ENCODE measurements around the gene CAPN14.

Gene CAPN14

GRCh38 chr2:31241625-31242270 lies 24.4 kb upstream of the CAPN14 start:
- no peak for DNase-seq

- DNase-seq: no peak
These were observed 23.4 kb upstream of the CAPN14 start for GRCh38 chr2:31240381-31241365.

DNA sequence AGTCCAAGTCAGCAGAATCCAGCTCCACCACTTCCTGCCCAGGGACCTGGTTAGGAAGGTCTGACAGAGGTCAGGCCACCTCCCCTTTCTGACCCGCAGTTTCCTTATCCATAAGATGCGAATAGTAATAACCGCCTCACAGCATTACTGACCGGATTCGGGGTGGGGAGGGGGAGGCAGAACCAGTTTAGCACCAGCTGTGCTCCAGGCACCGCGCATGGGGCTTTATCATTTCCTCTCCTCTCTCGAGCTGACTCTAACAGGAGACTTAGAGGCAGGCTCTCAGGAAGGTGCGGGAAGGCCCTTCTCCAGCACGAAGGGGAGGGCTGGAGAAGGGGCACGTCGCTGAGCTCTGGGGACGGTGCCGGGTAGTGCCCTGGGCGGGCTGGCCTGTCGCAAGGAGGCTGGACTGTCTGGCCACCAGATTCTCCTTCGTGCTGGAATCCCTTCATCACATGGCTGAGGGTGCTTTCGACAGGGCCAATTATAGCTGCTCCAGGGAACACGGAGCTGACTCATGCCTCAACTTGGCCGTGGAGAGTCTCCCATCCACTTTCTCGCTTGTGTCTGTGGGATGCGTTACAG lies 22.4 kb upstream of the CAPN14 start:
- DNase-seq: no peak

GRCh38 chr2:31238906-31239592 lies 21.7 kb upstream of the CAPN14 start:
- no peak for DNase-seq

DNA sequence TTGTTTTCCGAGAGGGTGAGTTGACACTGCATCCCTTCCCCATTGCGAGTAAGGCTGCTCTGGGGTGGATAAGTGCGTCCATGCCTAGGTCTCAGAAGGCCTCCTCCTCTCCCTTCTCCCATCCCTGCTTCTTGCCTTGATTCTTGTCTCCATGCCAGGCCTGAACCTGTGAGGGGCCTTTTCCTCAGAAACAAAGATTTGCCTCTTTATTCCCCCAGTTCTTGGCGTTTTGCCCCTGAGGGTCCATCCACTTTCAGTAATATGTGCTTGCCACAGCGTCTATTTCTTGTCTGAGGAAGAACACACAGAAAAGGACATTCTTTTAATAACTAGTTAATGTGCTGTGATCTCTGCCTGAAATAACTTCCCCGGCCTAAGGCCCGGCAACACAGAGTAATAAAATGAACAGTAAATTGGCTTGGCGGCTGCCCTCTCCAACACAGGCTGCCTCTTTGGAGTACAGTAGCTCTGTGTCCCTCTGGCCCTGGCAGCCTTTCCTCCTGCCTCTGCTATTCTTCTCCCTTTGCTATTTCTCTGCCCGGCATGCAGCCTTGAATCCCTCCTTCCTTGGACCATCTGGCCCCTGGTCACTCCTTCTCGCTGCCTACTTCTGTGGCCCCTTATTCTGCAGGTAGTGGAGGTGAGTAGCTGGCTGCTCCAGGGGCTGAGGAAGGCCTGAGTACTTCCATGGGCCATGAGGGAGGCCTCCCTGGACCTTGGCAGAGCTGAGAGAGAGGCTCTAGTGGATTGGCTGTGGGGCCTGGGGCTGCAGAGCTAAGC lies 21.0 kb upstream of the CAPN14 start:
- DNase-seq: no peak

DNA sequence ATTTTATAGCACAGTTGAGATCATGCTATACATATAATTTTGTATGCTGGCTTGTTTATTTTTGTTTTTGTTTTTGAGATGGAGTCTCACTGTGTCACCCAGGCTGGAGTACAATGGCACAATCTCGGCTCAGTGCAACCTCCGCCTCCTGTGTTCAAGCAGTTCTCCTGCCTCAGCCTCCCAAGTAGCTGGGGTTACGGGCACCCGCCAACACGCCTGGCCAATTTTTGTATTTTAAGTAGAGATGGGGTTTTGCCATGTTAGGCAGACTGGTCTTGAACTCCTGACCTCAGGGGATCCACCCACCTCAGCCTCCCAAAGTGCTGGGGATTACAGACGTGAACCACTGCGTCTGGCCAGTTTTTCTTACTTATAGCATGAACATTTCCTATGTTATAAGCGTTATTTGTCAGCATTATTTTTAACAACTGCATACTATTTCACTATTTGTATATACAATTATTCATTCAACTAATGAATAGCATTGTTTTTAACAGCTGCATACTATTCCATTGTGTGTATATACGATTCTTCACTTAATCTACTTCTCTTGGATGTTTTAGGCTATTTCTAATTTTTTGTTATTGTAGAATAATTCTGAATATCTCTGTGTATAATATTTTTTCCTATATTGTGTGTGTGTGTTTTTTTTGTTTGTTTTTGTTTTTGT lies 20.2 kb upstream of the CAPN14 start:
- DNase-seq: no peak

GRCh38 chr2:31236433-31237205 lies 19.3 kb upstream of the CAPN14 start:
- no peak for DNase-seq

DNA sequence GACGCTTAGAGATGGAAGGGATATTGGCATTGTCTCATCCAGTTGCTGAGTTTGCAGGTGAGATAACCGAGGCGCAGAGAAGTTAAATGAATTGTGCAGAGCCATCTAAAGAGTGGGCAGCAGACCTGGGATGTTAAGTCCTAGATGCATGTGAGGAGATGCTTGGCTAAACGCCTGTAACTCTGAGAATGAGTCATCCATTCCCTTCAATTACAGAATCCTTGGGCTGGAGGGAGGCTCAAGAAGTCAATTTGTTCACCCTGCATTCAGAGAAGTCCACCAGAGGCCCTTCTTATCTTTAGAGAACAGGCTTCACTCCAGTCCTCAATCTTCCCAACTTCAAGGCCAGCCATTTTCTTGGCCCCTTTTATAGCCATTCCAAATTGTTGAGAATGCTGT lies 18.2 kb upstream of the CAPN14 start:
- DNase-seq: no peak

DNA sequence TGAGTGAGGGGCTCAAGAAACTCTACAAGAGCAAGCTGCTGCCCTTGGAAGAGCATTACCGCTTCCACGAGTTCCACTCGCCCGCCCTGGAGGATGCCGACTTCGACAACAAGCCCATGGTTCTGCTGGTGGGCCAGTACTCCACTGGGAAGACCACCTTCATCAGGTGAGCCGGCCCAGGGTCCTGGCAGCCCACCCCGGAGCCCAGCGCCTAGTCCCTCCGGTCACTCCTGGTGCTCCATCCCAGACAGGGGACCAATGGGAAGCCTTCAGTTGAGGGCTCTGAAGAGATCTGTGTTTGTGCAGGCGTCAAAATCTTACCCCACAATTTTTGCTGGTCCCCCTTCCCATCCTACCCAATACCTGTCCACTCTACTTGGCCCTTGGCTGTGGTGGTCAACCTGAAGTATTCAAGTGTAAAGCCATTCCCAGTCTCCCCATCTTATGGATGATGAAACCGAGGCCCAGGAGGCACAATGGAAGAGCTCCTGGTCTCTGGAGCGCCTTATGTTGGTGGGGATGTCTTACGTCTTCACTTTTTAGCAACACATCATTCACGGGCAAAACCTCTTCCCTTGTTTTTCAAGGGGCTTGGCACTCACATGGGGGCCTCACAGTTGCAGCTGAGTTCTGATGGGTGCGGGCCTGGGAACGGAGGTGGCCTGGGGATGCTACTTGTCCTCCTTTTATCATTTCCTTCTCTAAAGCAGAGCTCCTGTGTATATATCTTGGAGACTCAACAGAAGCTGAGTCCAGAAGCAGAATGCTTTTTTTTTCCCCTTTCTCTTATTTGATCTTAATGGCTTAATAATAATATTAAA lies 17.6 kb upstream of the CAPN14 start:
- DNase-seq: no peak

GRCh38 chr2:31233741-31234682 lies 16.7 kb upstream of the CAPN14 start, which contains the start of gene EHD3:
TSS of gene EHD3 (plus strand) at chr2:31234152. CDS start at chr2:31234622, 470 bp downstream.
- DNase-seq: peak; percentile 83

DNA sequence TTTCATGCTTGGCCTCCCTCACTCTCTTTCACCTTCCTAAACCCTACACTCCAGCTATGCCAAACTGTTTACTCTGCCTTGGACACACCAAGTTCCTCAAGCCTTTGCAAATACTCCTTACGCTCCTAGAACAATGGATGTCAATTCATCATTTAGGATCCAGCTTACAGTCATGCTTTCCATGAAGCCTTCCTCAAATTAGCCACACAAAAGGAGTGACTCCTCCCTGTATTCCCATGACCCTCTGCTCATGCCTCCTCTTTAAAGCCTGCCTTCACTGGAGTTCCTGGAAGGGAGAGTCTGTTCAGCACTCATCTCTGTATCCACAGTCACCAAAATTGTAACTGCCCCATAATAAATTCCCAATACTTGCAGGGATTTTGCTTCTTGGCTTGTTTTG lies 15.9 kb upstream of the CAPN14 start:
- no peak for DNase-seq

DNA sequence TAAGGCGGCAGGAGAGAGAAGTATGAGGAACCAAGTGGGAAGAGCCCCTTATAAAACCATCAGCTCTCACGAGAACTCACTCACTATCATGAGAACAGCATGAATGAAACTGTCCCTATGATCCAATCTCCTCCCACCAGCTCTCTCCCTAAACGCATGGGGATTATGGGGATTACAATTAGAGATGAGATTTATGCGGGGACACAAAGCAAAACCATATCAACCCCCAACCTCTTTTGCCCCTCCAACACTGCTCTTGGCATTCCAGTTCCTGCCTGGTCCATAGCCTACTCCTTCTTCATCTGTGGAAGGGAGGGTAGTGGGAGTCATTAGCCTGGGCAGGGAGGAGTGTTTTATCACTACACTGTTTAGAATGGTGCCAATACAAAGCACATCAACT lies 15.3 kb upstream of the CAPN14 start:
- DNase-seq: no peak

- no peak for DNase-seq
These were observed 14.4 kb upstream of the CAPN14 start for GRCh38 chr2:31231571-31232302.

DNA sequence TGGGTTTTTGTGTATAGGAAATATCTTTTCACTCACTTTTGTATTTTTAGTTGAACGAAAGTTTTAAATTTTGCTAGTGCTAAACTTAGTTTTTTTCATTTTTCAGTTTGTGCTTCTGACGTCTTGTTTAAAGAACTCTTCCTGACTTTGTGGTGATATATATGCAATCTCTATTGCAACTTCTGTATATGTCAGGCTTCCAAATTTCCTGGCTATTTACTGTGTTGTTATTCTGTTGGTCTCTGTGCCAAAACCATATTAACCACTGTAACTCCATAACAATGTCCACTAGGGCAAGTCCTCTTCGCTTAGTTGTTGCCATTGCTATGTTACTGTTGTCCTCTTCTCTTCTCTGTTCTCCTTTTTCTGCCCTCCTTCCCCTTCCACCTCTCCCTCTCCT lies 13.4 kb upstream of the CAPN14 start:
- DNase-seq: no peak

DNA sequence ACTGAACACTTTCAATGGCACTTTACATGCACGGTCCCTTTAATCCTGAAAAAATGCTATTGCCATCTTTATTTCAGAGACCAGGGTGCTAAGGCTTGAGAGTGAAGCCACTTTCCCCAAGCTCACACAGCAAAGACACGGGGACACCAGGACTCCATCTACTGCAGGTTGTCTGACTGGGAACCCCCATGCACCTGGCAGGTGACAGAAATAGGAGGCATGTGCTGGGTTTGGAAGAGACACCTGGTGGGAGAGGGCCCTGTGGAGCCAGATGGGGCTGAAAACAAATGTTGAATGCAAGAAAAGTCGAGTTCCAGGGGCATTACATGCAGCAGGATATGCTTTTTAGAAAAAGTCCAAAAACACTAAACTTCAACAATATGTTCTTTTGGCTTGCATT lies 11.4 kb upstream of the CAPN14 start:
- DNase-seq: no peak

- no peak for DNase-seq
These were observed 10.4 kb upstream of the CAPN14 start for GRCh38 chr2:31227711-31228125.

- DNase-seq: no peak
These were observed 9.8 kb upstream of the CAPN14 start for GRCh38 chr2:31227110-31227509.

DNA sequence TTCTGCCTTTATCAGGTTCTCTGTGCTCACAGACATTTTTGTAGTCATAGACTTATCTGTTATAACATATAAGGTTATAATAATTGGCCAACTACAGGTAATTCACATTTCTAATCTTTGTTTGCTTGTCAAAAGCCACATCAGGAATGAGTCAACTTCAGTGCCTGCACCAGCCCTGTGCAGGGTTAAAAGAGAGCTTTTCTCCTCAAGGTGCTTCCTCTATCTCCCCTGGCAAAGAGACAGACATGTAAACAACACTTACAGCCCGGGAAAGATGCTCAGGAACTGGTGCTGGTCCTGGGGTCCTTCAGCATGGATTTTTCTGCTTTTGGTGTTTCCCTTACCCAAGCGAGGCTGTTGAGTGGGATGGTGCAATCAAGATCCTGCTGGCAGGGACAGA lies 9.0 kb upstream of the CAPN14 start:
- no peak for DNase-seq
